Measurements from ENCODE around the gene PCNX2.

Gene PCNX2

DNA sequence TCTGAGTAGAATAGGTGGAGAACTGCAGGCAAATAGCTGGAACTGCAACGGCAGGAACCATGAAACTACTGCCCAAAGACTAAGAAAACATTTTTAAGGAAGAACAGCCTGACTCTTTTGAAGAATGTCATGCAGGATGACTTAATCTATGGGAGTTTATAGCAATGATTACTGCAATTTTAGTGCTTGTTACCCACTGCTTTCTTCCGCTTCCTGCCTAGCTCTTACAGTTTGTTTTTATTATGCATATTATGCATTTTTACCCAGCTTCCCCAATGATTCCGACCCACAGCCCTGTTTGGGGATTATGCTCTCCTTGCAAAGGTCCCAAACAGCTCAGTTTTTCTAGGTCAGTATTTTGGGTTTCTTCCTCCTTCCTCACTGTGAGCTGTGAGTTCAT is 71.2 kb downstream of the PCNX2 start:
- no peak overlapping the region for H3K4me3 ChIP-seq (ENCODE audit: low read depth, low read length)
- TF ChIP-seq, protein P1, sequence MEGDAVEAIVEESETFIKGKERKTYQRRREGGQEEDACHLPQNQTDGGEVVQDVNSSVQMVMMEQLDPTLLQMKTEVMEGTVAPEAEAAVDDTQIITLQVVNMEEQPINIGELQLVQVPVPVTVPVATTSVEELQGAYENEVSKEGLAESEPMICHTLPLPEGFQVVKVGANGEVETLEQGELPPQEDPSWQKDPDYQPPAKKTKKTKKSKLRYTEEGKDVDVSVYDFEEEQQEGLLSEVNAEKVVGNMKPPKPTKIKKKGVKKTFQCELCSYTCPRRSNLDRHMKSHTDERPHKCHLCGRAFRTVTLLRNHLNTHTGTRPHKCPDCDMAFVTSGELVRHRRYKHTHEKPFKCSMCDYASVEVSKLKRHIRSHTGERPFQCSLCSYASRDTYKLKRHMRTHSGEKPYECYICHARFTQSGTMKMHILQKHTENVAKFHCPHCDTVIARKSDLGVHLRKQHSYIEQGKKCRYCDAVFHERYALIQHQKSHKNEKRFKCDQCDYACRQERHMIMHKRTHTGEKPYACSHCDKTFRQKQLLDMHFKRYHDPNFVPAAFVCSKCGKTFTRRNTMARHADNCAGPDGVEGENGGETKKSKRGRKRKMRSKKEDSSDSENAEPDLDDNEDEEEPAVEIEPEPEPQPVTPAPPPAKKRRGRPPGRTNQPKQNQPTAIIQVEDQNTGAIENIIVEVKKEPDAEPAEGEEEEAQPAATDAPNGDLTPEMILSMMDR (IDR thresholded peaks at IDR 0.05; ENCODE audit: low read depth, low read length): no peak

DNA sequence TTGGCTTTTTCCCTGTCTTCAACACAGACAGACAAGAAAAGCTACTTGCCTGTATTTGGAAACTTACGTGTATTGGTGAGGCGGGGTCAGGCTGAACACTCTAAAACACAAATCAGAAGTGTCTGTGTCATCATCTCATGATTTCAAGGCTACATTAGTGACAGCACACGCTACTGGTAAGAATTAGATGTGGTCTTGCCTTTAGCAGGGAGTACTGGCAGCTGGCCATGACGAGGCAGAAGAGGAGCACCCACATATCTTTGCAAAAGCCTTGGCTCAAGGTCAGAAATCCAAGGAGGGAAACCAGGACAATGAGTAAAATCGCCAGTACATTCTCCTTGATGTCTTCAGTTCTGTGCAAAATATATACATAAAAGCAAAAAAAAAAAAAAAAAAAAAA is 77.7 kb downstream of the PCNX2 start:
- no peak overlapping the region for H3K4me3 ChIP-seq (ENCODE audit: low read depth, low read length)
- TF ChIP-seq, protein P1 (IDR thresholded peaks at IDR 0.05; ENCODE audit: low read depth, low read length): no peak

DNA sequence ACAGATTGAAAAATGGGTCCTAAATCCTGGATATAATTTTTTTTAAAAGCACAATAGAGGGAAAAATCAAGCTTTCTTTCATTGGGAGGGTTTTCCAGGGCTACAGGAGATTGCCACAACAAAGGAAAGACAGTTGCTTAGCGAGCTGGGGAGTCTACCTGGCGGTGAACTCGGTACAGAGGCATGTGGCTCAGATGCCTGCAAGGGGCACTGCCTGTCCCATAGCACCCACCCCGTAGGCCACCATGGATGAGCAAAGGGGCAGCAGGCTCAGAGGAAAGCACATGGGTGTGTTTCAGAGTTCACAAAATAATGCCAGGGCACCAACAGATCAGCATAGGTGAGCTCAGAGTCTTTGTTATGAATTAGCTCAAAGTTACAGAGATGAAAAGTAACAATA is 79.5 kb downstream of the PCNX2 start:
- no peak overlapping the region for H3K4me3 ChIP-seq (ENCODE audit: low read depth, low read length)
- TF ChIP-seq, protein P1 (IDR thresholded peaks at IDR 0.05; ENCODE audit: low read depth, low read length): no peak

DNA sequence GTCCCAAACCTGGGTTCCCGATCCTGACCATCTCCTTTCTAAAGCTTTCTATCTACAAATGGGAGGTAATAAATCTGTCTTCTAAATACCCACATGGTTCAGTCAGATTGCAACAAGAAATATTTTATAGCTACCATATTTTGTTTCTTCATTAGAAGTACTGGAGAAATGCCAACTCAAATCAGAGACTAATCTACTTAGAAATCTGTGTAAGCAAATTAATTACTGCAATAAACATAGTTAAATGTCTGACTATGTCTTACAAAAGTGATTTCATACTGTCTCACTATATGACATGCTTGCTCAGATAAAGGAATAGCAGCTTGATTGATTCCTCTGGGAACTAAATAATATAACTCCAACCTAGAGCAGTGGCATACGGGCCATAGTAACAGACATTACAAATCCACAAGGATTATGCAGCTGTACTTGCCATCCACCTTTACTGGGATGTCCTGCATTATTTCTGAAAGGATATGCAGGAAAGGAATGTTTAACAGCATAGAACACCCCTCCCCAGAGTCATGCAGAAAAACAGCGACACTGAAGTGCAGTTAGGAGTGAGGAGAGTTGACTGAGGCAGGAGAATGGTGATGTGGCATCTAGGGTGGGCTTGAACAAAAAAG is 80.3 kb downstream of the PCNX2 start:
- H3K4me3 ChIP-seq (ENCODE audit: low read depth, low read length): no peak overlapping the region

DNA sequence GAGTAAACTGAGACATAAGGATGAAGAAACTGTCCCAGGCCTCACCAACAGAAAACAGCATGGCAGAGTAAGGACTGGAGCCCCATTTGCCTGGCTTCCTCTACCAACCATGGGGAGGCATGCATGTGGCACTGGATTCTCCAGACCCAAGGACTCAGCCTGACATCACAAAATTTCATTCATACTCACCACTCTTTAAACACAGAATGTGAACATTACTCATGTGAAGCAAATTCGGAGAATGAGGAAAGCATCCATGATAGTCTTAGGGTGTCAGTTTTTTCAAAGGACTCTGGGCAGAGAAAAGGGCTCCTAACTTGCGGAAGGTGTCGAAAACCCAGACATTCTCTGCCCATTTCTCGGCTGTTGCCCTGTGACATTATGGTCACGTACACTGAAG is 83.9 kb downstream of the PCNX2 start:
- TF ChIP-seq, protein P1 (IDR thresholded peaks at IDR 0.05; ENCODE audit: low read depth, low read length): no peak
- H3K4me3 ChIP-seq (ENCODE audit: low read depth, low read length): no peak overlapping the region

More for the DNA sequence above, 80.3 kb downstream of the PCNX2 start:
- TF ChIP-seq, protein P1 (IDR thresholded peaks at IDR 0.05; ENCODE audit: low read depth, low read length): no peak

DNA sequence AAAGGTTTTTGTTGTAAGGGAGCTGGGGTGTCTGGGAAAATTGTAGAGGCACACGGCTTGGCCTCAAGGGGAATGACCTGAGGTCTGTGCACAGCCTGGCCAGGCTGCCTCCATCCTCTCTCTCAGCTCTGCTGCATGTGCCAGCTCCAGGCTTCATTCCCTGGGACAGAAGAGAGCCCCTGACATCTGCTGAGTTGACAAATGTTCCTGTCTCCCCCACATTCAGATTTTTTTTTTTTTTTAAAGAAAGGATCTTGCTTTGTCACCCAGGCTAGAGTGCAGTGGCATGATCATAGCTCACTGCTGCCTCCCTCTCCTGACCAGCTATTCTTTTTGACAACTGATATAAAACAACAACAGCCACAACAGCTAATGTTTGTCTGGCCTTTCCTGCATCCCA is 84.4 kb downstream of the PCNX2 start:
- no peak overlapping the region for H3K4me3 ChIP-seq (ENCODE audit: low read depth, low read length)
- TF ChIP-seq, protein P1 (IDR thresholded peaks at IDR 0.05; ENCODE audit: low read depth, low read length): no peak

DNA sequence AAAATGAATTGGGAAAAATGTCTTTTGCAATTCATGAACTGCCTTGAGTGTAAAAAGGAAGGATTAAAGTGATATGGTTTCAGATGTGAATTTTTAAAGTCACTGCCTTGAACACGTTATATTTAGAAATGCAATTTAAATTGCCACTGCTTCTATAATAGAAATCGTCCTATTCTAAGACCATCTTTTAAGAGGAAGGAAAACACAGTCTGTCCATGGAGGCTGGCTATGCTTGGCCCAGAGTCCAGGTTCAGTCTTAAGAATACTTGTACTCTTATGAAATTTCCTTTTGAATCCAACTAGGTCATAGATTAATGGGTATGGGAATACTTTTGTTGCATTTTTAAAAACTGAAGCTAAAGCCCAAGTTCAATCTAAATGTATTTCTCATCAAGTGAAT is 86.0 kb downstream of the PCNX2 start:
- TF ChIP-seq, protein P1 (IDR thresholded peaks at IDR 0.05; ENCODE audit: low read depth, low read length): no peak
- H3K4me3 ChIP-seq (ENCODE audit: low read depth, low read length): no peak overlapping the region
